Activated T-helper 1 cell treated with anti-CD3 and anti-CD28 coated beads, Interleukin-12 subunit alpha, Interleukin-12 subunit beta, Interleukin-2, Interleukin-4 antibody, amounts not matched to agents 30 ng/mL and 10 ng/mL and 1 ng/mL, durations not matched to agents 14 hours and 24 hours and 36 hours (primary cell): ENCODE data around the gene CD3E. TPM values are rescaled to one million over a fixed set of nuclear protein-coding genes. Genes with fewer than 3 reads are reported as not detected.
"Not testable (repeated sequence)": the region's sequence is repeated elsewhere in the genome, so short reads cannot be mapped to it uniquely, and the experiment has no call there.

Source experiments
- DNase-seq: peaks from one replicate; pipeline ENCODE4 v3.0.0; 2021; ENCODE audit warnings: low spot score
- H3K27ac Mint-ChIP-seq: one replicate; pipeline ENCODE4 v1.8.0; 2021; ENCODE audit warnings: mild to moderate bottlenecking, mixed read lengths
- H3K27me3 Mint-ChIP-seq: one replicate; pipeline ENCODE4 v1.8.0; 2022; ENCODE audit warnings: mild to moderate bottlenecking, moderate library complexity, mixed read lengths; ENCODE audit not compliant: insufficient read depth
- H3K36me3 Mint-ChIP-seq: one replicate; pipeline ENCODE4 v1.8.0; 2021; ENCODE audit warnings: low read depth, mixed read lengths
- H3K4me1 Mint-ChIP-seq: one replicate; pipeline ENCODE4 v1.8.0; 2021; ENCODE audit warnings: low read depth, mixed read lengths
- H3K4me3 Mint-ChIP-seq: one replicate; pipeline ENCODE4 v1.8.0; 2021; ENCODE audit warnings: mild to moderate bottlenecking, moderate library complexity, mixed read lengths
- H3K9me3 Mint-ChIP-seq: one replicate; pipeline ENCODE4 v1.8.0; 2021; ENCODE audit warnings: mixed read lengths
- intact Hi-C: fragments of 100-400 bp; cut with micrococcal nuclease; formaldehyde crosslinking; loops from one replicate; pipeline ENCODE4 v1.15.1; 2024
- total RNA-seq: library from RNA; stranded (reverse); gene quantifications from 2 replicates; pipeline ENCODE4 v1.2.3, GENCODE V29; 2022

Gene CD3E
- total RNA-seq, 1 donor from 2014 or later = 646 TPM

- Mint-ChIP-seq H3K27me3 (no peaks in the 10 kb centered on the region), H3K36me3 (peaks cover 2% of the 10 kb centered on the region), H3K9me3 (no peaks in the 10 kb centered on the region), H3K27ac (no peak overlapping the region), H3K4me3 (no peak overlapping the region), H3K4me1 (peaks cover 29% of the 10 kb centered on the region)
- no peak for DNase-seq
- intact Hi-C loops = loop anchor here (1.0 kb wide), 3 partner anchors 9 to 98 kb away; no protein-coding TSS in a partner anchor
Measured at GRCh38 chr11:118295815-118296454, 8.6 kb upstream of the CD3E start.

GRCh38 chr11:118301600-118302195 lies 2.8 kb upstream of the CD3E start:
- Mint-ChIP-seq H3K27me3 (no peaks in the 10 kb centered on the region), H3K9me3 (no peaks in the 10 kb centered on the region), H3K36me3 (peaks cover 17% of the 10 kb centered on the region), H3K4me3 (no peak overlapping the region), H3K27ac (no peak overlapping the region), H3K4me1 (peaks cover 33% of the 10 kb centered on the region)
- DNase-seq = no peak
- intact Hi-C loops = no loop called here

- H3K9me3 Mint-ChIP-seq = no peaks in the 10 kb centered on the region
- no peaks in the 10 kb centered on the region for H3K27me3 Mint-ChIP-seq
- intact Hi-C loops = loop anchor here (1.0 to 2.0 kb wide), 3 partner anchors 53 to 135 kb away; partner anchors contain the start of gene UBE4A
- DNase-seq = no peak
- H3K4me3 Mint-ChIP-seq = peak overlapping the region; percentile 99
- H3K27ac Mint-ChIP-seq = peak overlapping the region; percentile 98
- H3K4me1 Mint-ChIP-seq = peaks cover 57% of the 10 kb centered on the region
- peaks cover 42% of the 10 kb centered on the region for H3K36me3 Mint-ChIP-seq
Measured at GRCh38 chr11:118304227-118304567, 333 bp upstream of the CD3E start.

- DNase-seq = peak; percentile 38
- peaks cover 64% of the 10 kb centered on the region for H3K4me1 Mint-ChIP-seq
- H3K4me3 Mint-ChIP-seq = peak overlapping the region; percentile 99
- no peaks in the 10 kb centered on the region for H3K9me3 Mint-ChIP-seq
- intact Hi-C loops = loop anchor here (1.0 to 5.0 kb wide), 10 partner anchors 9 to 488 kb away; partner anchors contain the start of genes ATP5MG, CD3D, IFT46 and IL10RA
- peak overlapping the region; percentile 98 for H3K27ac Mint-ChIP-seq
- no peaks in the 10 kb centered on the region for H3K27me3 Mint-ChIP-seq
- H3K36me3 Mint-ChIP-seq = peaks cover 51% of the 10 kb centered on the region
Measured at GRCh38 chr11:118305726-118306125, 1.2 kb downstream of the CD3E start.

GRCh38 chr11:118306556-118306955 lies 2.0 kb downstream of the CD3E start:
- intact Hi-C loops = loop anchor here (1.0 to 5.0 kb wide), 7 partner anchors 36 to 489 kb away; partner anchors contain the start of genes CD3D, IFT46 and IL10RA
- peak overlapping the region; percentile 88 for H3K27ac Mint-ChIP-seq
- no peaks in the 10 kb centered on the region for H3K27me3 Mint-ChIP-seq
- peaks cover 70% of the 10 kb centered on the region for H3K4me1 Mint-ChIP-seq
- DNase-seq = no peak
- peak overlapping the region; percentile 99 for H3K4me3 Mint-ChIP-seq
- no peaks in the 10 kb centered on the region for H3K9me3 Mint-ChIP-seq
- peaks cover 57% of the 10 kb centered on the region for H3K36me3 Mint-ChIP-seq

- not testable (repeated sequence) for DNase-seq, H3K27me3 Mint-ChIP-seq, H3K9me3 Mint-ChIP-seq
- intact Hi-C loops = loop anchor here (5.0 kb wide), 4 partner anchors 178 to 492 kb away; partner anchors contain the start of genes IFT46 and IL10RA
- Mint-ChIP-seq H3K36me3 (peaks cover 75% of the 10 kb centered on the region), H3K4me1 (peaks cover 79% of the 10 kb centered on the region), H3K27ac (peak overlapping the region; percentile 88), H3K4me3 (peak overlapping the region; percentile 49)
Measured at GRCh38 chr11:118308995-118309528, 4.5 kb downstream of the CD3E start.

GRCh38 chr11:118310271-118310670 lies 5.7 kb downstream of the CD3E start:
- H3K4me1 Mint-ChIP-seq = peaks cover 75% of the 10 kb centered on the region
- peaks cover 76% of the 10 kb centered on the region for H3K36me3 Mint-ChIP-seq
- no peaks in the 10 kb centered on the region for H3K9me3 Mint-ChIP-seq
- no peak for DNase-seq
- peak overlapping the region; percentile 72 for H3K27ac Mint-ChIP-seq
- peak overlapping the region; percentile 43 for H3K4me3 Mint-ChIP-seq
- no peaks in the 10 kb centered on the region for H3K27me3 Mint-ChIP-seq
- intact Hi-C loops = no loop called here

- H3K27me3 Mint-ChIP-seq = no peaks in the 10 kb centered on the region
- no peak overlapping the region for H3K4me3 Mint-ChIP-seq
- peak overlapping the region; percentile 32 for H3K27ac Mint-ChIP-seq
- H3K36me3 Mint-ChIP-seq = peaks cover 78% of the 10 kb centered on the region
- intact Hi-C loops = no loop called here
- H3K9me3 Mint-ChIP-seq = no peaks in the 10 kb centered on the region
- DNase-seq = no peak
- peaks cover 78% of the 10 kb centered on the region for H3K4me1 Mint-ChIP-seq
Measured at GRCh38 chr11:118310781-118311485, 6.4 kb downstream of the CD3E start.

- no peak overlapping the region for H3K4me3 Mint-ChIP-seq
- peaks cover 81% of the 10 kb centered on the region for H3K4me1 Mint-ChIP-seq
- no peak overlapping the region for H3K27ac Mint-ChIP-seq
- no peaks in the 10 kb centered on the region for H3K9me3 Mint-ChIP-seq
- no peak for DNase-seq
- no peaks in the 10 kb centered on the region for H3K27me3 Mint-ChIP-seq
- intact Hi-C loops = no loop called here
- H3K36me3 Mint-ChIP-seq = peaks cover 80% of the 10 kb centered on the region
Measured at GRCh38 chr11:118311518-118311917, 7.0 kb downstream of the CD3E start.

- H3K27me3 Mint-ChIP-seq = no peaks in the 10 kb centered on the region
- H3K9me3 Mint-ChIP-seq = no peaks in the 10 kb centered on the region
- H3K36me3 Mint-ChIP-seq = peaks cover 77% of the 10 kb centered on the region
- no peak overlapping the region for H3K4me3 Mint-ChIP-seq
- no peak for DNase-seq
- peak overlapping the region; percentile 69 for H3K27ac Mint-ChIP-seq
- intact Hi-C loops = no loop called here
- peaks cover 81% of the 10 kb centered on the region for H3K4me1 Mint-ChIP-seq
Measured at GRCh38 chr11:118312328-118312727, 7.8 kb downstream of the CD3E start.

GRCh38 chr11:118313242-118313641 lies 8.7 kb downstream of the CD3E start:
- DNase-seq = no peak
- Mint-ChIP-seq H3K9me3 (no peaks in the 10 kb centered on the region), H3K4me3 (no peak overlapping the region), H3K4me1 (peaks cover 79% of the 10 kb centered on the region), H3K36me3 (peaks cover 68% of the 10 kb centered on the region), H3K27ac (no peak overlapping the region), H3K27me3 (no peaks in the 10 kb centered on the region)
- intact Hi-C loops = no loop called here

GRCh38 chr11:118314988-118315411 lies 10.5 kb downstream of the CD3E start:
- peaks cover 62% of the 10 kb centered on the region for H3K36me3 Mint-ChIP-seq
- DNase-seq = no peak
- H3K4me1 Mint-ChIP-seq = peaks cover 81% of the 10 kb centered on the region
- no peaks in the 10 kb centered on the region for H3K9me3 Mint-ChIP-seq
- H3K27me3 Mint-ChIP-seq = no peaks in the 10 kb centered on the region
- intact Hi-C loops = no loop called here
- peak overlapping the region; percentile 86 for H3K27ac Mint-ChIP-seq
- no peak overlapping the region for H3K4me3 Mint-ChIP-seq

GRCh38 chr11:118318124-118318523 lies 13.6 kb downstream of the CD3E start:
- Mint-ChIP-seq H3K9me3 (no peaks in the 10 kb centered on the region), H3K27ac (no peak overlapping the region), H3K4me3 (no peak overlapping the region), H3K27me3 (no peaks in the 10 kb centered on the region), H3K36me3 (peaks cover 39% of the 10 kb centered on the region), H3K4me1 (peaks cover 72% of the 10 kb centered on the region)
- no peak for DNase-seq
- intact Hi-C loops = no loop called here
